GM23248 (cell line): ENCODE results near the gene C22orf42. TPM values are rescaled to one million over a fixed set of nuclear protein-coding genes. Genes with fewer than 3 reads are reported as not detected.

Experiments used
- DNase-seq: peaks from one replicate; pipeline ENCODE4 v3.0.0-alpha.2; 2015
- H2AFZ ChIP-seq: fragments of 200-600 bp; sonication (generic); 2 replicates; pipeline ENCODE4 v1.6.1; 2016; ENCODE audit warnings: antibody characterized with exemption
- H3F3A ChIP-seq: fragments of 200-600 bp; sonication (generic); 2 replicates; pipeline ENCODE4 v1.6.1; 2016; ENCODE audit warnings: mild to moderate bottlenecking, antibody characterized with exemption, mixed run types; ENCODE audit not compliant: insufficient read depth
- H3K27ac ChIP-seq: fragments of 200-600 bp; sonication (generic); 2 replicates; pipeline ENCODE4 v1.5.1; 2016; ENCODE audit warnings: mild to moderate bottlenecking
- H3K27me3 ChIP-seq: fragments of 200-600 bp; sonication (generic); replicated peaks from 2 replicates; pipeline ENCODE4 v1.6.1; 2016; ENCODE audit warnings: mild to moderate bottlenecking; ENCODE audit not compliant: insufficient read depth
- H3K36me3 ChIP-seq: fragments of 200-600 bp; sonication (generic); 2 replicates; pipeline ENCODE4 v1.6.1; 2016; ENCODE audit warnings: low read depth, mild to moderate bottlenecking
- H3K4me1 ChIP-seq: fragments of 200-600 bp; sonication (generic); 2 replicates; pipeline ENCODE4 v1.6.1; 2016; ENCODE audit warnings: mild to moderate bottlenecking; ENCODE audit not compliant: insufficient read depth
- H3K4me2 ChIP-seq: fragments of 200-600 bp; sonication (generic); one replicate; pipeline ENCODE4 v1.6.1; 2016; ENCODE audit warnings: mild to moderate bottlenecking; ENCODE audit not compliant: unreplicated experiment
- H3K4me3 ChIP-seq: fragments of 200-600 bp; sonication (generic); 2 replicates; pipeline ENCODE4 v1.5.1; 2016; ENCODE audit warnings: mild to moderate bottlenecking
- H3K79me2 ChIP-seq: fragments of 200-600 bp; sonication (generic); 2 replicates; pipeline ENCODE4 v1.6.1; 2016; ENCODE audit warnings: mild to moderate bottlenecking; ENCODE audit not compliant: insufficient read depth
- H3K9ac ChIP-seq: fragments of 200-600 bp; sonication (generic); 2 replicates; pipeline ENCODE4 v1.6.1; 2016; ENCODE audit warnings: mild to moderate bottlenecking
- H3K9me2 ChIP-seq: fragments of 200-600 bp; sonication (generic); 2 replicates; pipeline ENCODE4 v1.6.1; 2016; ENCODE audit warnings: mixed run types, mild to moderate bottlenecking, moderate library complexity; ENCODE audit not compliant: insufficient read depth
- H3K9me3 ChIP-seq: fragments of 200-600 bp; sonication (generic); one replicate; pipeline ENCODE4 v1.6.1; 2017; ENCODE audit warnings: low read depth
- H4K20me1 ChIP-seq: fragments of 200-600 bp; sonication (generic); 2 replicates; pipeline ENCODE4 v1.6.0; 2016; ENCODE audit not compliant: insufficient read depth
- EZH2 ChIP-seq: fragments of 200-600 bp; sonication (generic); IDR thresholded peaks from 2 replicates; pipeline ENCODE4 v1.6.1; 2018; ENCODE audit warnings: antibody characterized with exemption, mild to moderate bottlenecking; ENCODE audit not compliant: insufficient read depth, poor library complexity, severe bottlenecking
- EZH2phosphoT487 ChIP-seq: fragments of 200-600 bp; sonication (generic); IDR thresholded peaks from 2 replicates; pipeline ENCODE4 v1.6.1; 2018; ENCODE audit warnings: antibody characterized with exemption, moderate library complexity, mild to moderate bottlenecking, low read depth; ENCODE audit not compliant: insufficient read depth
- WGBS, 2 experiments: methylation state at CpG; one replicate each; pipeline ENCODE4 v1.1.6; 2015 to 2017; ENCODE audit warnings: low lambda C conversion rate in 2 of 2, low coverage in 1 of 2; ENCODE audit errors: missing lambda C conversion rate in 2 of 2; 5-methylcytosine and 5-hydroxymethylcytosine counted together
- in situ Hi-C: fragments of 300-500 bp; cut with MboI; formaldehyde crosslinking; loops from 2 replicates; pipeline ENCODE4 v1.15.0; 2020
- polyA plus RNA-seq: library from polyadenylated mRNA; unstranded; fragments of >200 nt; fragmentation: Nextera tagmentation; extraction: Ambion mirVana; gene quantifications from 2 replicates; pipeline ENCODE4 v1.2.1, GENCODE V29; 2016
- total RNA-seq: library from RNA; depleted of rRNA; stranded (reverse); fragments of >200 nt; shearing (Covaris generic); gene quantifications from 2 replicates; pipeline ENCODE4 v1.2.3, GENCODE V29; 2014

Gene C22orf42
- total and polyA plus RNA-seq, 2 experiments from 2014 or later, result not detected

DNA sequence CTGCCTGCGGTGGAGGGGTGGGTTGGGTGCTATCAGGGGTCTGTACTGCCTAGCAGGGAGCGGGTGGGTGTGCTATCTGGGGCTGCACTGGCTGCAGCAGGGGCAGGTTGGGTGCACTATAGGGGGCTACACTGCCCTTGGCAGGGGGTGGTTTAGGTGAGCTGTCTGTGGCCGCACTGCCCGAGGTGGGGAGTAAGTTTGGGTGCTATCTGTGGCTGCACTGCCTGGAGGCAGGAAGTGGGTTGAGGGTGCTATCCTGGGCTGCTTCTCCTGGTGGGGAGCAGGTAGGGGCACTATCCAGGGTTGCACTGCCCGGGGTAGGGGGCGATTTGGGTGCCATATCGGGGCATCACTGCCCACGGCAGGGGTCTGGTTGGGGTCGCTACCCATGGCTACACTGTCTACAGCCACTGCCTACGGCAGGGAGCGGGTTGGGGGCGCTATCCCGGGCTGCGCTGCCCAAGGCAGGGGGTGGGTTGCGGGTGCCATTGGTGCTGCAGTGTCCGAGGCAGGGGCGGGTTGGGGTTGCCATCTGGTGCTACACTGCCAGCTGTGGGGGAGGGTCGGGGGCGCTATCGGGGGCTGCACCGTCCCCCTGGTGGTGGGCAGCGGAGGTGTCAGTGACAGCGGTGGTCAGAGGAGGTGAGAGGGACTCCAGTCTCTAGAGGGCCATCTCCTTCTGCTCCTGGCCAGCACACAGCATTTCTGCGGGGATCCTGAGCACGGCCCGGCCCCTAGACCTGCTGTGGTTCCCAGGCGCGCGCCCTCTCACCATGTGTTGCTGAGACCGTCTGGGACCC lies 47.1 kb upstream of the C22orf42 start:
- Histone ChIP-seq H3K4me1 (no peaks in the 10 kb centered on the region), H3K27ac (no peak overlapping the region), H2AFZ (no peak overlapping the region), H3F3A (no peaks in the 10 kb centered on the region), H3K36me3 (no peaks in the 10 kb centered on the region), H4K20me1 (no peaks in the 10 kb centered on the region), H3K4me2 (no peak overlapping the region), H3K9ac (no peak overlapping the region), H3K9me3 (no peaks in the 10 kb centered on the region), H3K27me3 (peaks cover 6% of the 10 kb centered on the region), H3K9me2 (no peaks in the 10 kb centered on the region), H3K79me2 (no peaks in the 10 kb centered on the region), H3K4me3 (no peak overlapping the region)
- 68 to 69% methylated on average over 25 to 30 of the region's 30 CpGs for WGBS, 2 experiments
- in situ Hi-C loops, result no loop called here
- DNase-seq, result no peak
- no peak for TF ChIP-seq EZH2phosphoT487
- no peak for TF ChIP-seq EZH2

DNA sequence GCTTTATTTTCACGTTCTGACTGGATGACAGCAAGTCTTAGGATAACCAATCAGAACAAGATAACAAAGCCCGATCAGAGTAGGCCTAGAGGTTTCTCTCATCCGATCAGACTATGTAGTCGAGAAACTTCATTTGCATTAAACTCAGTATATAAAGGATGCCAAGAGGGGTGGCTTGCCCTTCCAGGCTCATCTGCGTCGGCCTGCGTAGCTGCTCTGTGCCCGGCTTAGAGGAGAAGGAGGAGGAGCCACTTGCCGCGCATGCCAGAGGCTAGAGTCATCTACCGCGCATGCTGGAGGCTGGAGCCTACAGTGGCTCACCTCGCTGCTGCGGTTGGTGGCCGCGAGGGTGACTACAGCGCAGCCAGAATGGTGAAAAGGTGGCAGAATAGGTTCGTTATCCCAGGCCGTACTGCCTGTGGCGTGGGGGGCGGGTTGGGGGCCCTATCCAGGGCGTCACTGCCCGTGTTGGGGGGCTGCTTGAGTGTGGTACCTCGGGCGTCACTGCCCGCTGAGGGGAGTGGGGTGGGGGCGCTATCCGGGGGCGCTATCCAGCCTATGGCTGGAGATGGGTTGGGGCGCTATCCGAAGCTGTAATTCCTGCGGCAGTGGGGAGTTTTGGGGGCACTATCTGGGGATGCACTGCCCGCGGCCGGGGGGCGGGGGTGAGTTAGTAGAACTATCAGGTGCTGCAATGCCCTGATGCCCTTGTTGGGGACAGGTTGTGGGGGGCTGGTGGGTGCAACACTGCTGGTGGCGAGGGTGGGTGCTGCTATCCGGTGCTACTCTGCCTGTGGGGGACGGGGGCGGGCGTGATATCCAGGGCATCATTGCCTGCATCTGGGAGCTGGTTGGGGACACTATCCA lies 46.0 kb upstream of the C22orf42 start, which contains the start of gene RFPL2:
TSS of gene RFPL2 (minus strand) at position 218 of the 867 bp plus-strand sequence. CDS start 2,622 bp downstream, outside the sequence.
- Histone ChIP-seq H3K27me3 (peaks cover 6% of the 10 kb centered on the region), H3K27ac (no peak within 1 kb of the TSS), H3K9me3 (no peaks in the 10 kb centered on the region), H2AFZ (no peak within 1 kb of the TSS), H3F3A (no peaks in the 10 kb centered on the region), H3K4me3 (no peak within 1 kb of the TSS), H3K36me3 (no peaks in the 10 kb centered on the region), H3K9ac (no peak within 1 kb of the TSS), H3K4me1 (no peaks in the 10 kb centered on the region), H4K20me1 (no peaks in the 10 kb centered on the region), H3K9me2 (no peaks in the 10 kb centered on the region), H3K79me2 (no peaks in the 10 kb centered on the region), H3K4me2 (no peak within 1 kb of the TSS)
- TF ChIP-seq EZH2phosphoT487, result no peak
- no peak for TF ChIP-seq EZH2
- DNase-seq, result peak; percentile 5
- in situ Hi-C loops, result no loop called here
- WGBS, 2 experiments, result 79 to 83% methylated on average over 20 to 41 of the region's 41 CpGs

- in situ Hi-C loops, result no loop called here
- Histone ChIP-seq H3K27ac (no peak overlapping the region), H3K9me2 (no peaks in the 10 kb centered on the region), H3K9ac (no peak overlapping the region), H2AFZ (no peak overlapping the region), H3K4me2 (no peak overlapping the region), H3K36me3 (no peaks in the 10 kb centered on the region), H3K27me3 (peaks cover 6% of the 10 kb centered on the region), H3K4me3 (no peak overlapping the region), H4K20me1 (no peaks in the 10 kb centered on the region), H3K79me2 (no peaks in the 10 kb centered on the region), H3K9me3 (no peaks in the 10 kb centered on the region), H3K4me1 (no peaks in the 10 kb centered on the region), H3F3A (no peaks in the 10 kb centered on the region)
- no peak for DNase-seq
- no peak for TF ChIP-seq EZH2
- TF ChIP-seq EZH2phosphoT487, result no peak
- 69 to 72% methylated on average over 28 to 42 of the region's 42 CpGs for WGBS, 2 experiments
Observed at GRCh38 chr22:32204040-32204855, 45.1 kb upstream of the C22orf42 start.
